NCI-H1417 treated with DMSO at 0.1 percent for 48 hours (cell line): Measurements from ENCODE around the gene PHKA1.
"Not testable (repeated sequence)": the region's sequence is repeated elsewhere in the genome, so short reads cannot be mapped to it uniquely, and the experiment has no call there.

Experiments used
- DNase-seq: peaks from one replicate; lab custom pipeline; 2025; lab: John Stamatoyannopoulos, UW

Gene PHKA1

GRCh38 chrX:72572248-72573157 is 141.6 kb downstream of the PHKA1 start, which contains the start of gene HDAC8:
Gene HDAC8 (minus strand): TSS chrX:72572843. CDS start chrX:72572761, 82 bp downstream.
- peak; percentile 8 for DNase-seq

DNA sequence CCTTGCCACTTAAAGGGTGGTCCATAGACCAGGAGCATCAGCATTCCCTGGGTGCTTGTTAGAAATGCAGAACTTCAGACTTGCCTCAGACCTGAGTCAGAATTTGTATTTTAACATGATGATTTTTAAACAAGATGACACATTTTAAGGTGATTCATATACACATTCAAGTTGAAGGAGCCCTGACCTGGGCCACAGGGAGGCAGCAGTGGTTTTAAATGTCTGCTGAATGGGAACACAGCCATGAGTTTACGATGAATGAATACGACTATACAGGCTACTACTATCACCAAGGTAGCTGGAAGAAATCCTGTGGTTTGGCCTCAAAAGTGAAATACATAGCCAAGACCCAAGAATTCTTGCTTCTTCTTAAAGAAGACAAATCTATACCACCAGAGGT is 144.3 kb downstream of the PHKA1 start:
- no peak for DNase-seq

DNA sequence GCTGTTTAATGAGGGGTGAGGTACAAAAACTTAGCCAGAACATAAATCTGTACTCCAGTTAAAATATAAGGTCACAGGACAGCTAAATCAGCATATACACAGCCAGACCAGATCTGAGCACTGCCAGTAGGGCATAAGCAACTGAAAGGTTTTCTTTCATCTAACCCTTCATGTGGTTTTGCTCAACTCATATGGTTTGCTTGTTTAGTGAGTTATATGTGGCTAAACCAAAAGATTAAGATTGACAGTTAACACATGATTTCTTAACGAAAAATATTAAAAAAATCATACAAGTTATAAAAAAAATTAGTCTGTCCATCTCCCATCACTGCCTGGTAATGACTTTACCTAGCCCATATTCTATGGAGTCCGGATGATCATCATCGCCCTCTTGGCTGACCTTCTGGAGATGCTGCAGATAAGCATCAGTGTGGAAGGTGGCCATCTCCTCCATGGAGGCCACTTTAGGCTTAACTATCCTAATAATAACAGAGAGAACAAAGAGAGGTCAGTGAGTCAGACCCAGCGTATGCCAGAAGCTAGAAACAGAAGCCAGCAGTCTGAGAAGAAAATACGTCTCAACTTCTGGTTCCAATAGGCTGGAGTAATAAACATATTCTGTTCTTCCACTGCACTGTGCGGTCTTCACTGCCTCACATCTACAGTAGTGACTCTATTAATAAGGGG is 145.6 kb downstream of the PHKA1 start:
- DNase-seq, result no peak

DNA sequence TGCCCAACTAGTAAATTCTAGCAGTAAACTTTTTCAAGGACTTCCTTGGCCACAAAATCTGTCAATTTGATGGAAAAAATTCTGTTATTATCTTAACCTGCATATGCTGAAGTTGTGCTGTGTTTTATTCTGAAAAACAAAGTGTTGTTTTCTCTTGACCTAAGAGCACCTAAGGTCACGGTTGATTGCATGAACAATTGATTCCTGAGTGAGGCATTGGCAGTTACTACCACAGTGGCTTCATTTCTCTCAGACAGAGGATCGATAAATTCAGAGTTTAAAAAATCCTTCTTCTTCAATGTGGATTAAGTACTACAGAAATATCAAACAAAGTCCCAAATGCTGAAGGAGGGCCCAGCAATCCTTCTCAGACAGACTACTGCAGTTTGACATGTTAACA is 147.7 kb downstream of the PHKA1 start:
- DNase-seq, result no peak

- not testable (repeated sequence) for DNase-seq
Observed at GRCh38 chrX:72559655-72560054, 154.5 kb downstream of the PHKA1 start.

GRCh38 chrX:72554448-72555140 is 159.5 kb downstream of the PHKA1 start:
- DNase-seq, result no peak

DNA sequence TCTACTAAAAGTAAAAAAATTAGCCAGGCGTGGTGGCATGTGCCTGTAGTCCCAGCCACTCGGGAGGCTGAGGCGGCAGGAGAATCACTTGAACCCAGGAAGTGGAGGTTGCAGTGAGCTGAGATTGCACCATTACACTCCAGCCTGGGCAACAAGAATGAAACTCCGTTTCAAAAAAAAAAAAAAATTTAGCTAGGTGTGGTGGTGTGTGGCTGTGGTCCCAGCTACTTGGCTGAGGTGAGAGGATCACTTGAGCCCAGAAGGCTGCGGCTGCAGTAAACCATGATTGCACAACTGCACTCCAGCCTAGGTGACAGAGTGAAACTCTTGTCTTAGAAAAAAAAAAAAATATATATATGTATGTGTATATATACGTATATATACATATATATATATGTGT is 161.7 kb downstream of the PHKA1 start:
- DNase-seq, result not testable (repeated sequence)

DNA sequence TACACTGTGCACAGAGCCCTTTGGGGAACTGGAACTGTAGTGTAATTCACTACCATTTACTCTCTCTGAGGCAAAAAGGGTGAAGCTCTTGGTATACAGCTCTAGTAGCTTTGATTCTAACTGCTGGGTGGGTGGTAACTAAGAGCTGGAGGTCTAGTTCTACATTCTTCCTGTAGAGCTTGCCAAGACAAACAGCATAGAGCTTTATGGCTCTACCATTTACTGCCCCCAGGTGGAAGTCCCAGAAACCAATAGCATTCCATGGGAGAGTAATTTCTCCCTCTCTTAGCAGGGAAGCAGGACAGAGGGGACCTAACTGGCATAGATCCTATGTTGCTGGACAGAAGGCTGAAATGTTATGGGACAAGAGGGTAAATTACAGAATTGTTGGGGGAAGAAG is 168.1 kb downstream of the PHKA1 start:
- DNase-seq, result no peak

DNA sequence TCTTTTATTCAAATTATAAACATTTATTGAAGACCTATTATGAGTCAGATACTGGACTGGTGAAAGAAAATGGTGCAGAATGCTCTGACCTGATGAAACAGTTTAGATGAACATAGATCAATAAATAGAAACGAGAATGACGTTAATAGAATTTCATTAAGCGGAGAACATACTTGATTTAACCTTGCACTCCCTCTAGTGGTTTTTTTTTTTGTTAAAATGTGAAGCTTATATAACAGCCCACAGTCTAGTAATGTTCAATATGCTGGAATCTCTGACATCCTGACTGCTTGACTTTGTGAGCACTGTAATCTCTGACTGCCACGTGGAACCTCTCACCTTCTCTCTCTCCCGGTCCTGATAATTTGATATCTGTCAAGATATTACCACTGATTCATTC is 173.8 kb downstream of the PHKA1 start:
- peak; percentile 5 for DNase-seq

GRCh38 chrX:72539822-72540221 is 174.3 kb downstream of the PHKA1 start:
- no peak for DNase-seq

- DNase-seq, result no peak
Observed at GRCh38 chrX:72536542-72536941, 177.6 kb downstream of the PHKA1 start.

- DNase-seq, result no peak
Observed at GRCh38 chrX:72532366-72532765, 181.7 kb downstream of the PHKA1 start.
